Spleen (tissue), 11 donors: ENCODE data around the gene ARHGEF28. TPM values are rescaled to one million over a fixed set of nuclear protein-coding genes. Genes with fewer than 3 reads are reported as not detected.

Source experiments
- DNase-seq: peaks from one replicate; pipeline ENCODE4 v3.0.0-alpha.2; 2020
- H3K27ac ChIP-seq, 8 donors: fragments of 200-600 bp; sonication (generic) in 7 of 8; 1 replicate in 4 of 8; 2 replicates in 4 of 8; pipeline versions ENCODE4 v1.5.0 to v1.8.0; 2016 to 2021; ENCODE audit warnings: inconsistent platforms in 4 of 8, mild to moderate bottlenecking in 4 of 8, moderate library complexity in 1 of 8
- H3K27me3 ChIP-seq, 7 donors: fragments of 200-600 bp; sonication (generic) in 6 of 7; replicated peaks in 1 of 7; 1 replicate in 4 of 7; 2 replicates in 3 of 7; pipeline versions ENCODE4 v1.5.0 to v1.8.0; 2016 to 2021; ENCODE audit warnings: inconsistent platforms in 3 of 7, mild to moderate bottlenecking in 1 of 7
- H3K36me3 ChIP-seq, 6 donors: fragments of 200-600 bp; sonication (generic) in 5 of 6; 1 replicate in 4 of 6; 2 replicates in 2 of 6; pipeline versions ENCODE4 v1.5.0 to v1.8.0; 2016 to 2021; ENCODE audit warnings: inconsistent platforms in 2 of 6
- H3K4me1 ChIP-seq, 6 donors: fragments of 200-600 bp; sonication (generic) in 5 of 6; 1 replicate in 3 of 6; 2 replicates in 3 of 6; pipeline versions ENCODE4 v1.5.0 to v1.8.0; 2016 to 2021; ENCODE audit warnings: inconsistent platforms in 3 of 6
- H3K4me3 ChIP-seq, 8 donors: fragments of 200-600 bp; sonication (generic) in 7 of 8; 1 replicate in 4 of 8; 2 replicates in 4 of 8; pipeline versions ENCODE4 v1.5.0 to v1.8.0; 2016 to 2021; ENCODE audit warnings: inconsistent platforms in 4 of 8, mild to moderate bottlenecking in 4 of 8, moderate library complexity in 2 of 8
- H3K9me3 ChIP-seq, 8 donors: fragments of 200-600 bp; sonication (generic) in 7 of 8; 1 replicate in 4 of 8; 2 replicates in 4 of 8; pipeline versions ENCODE4 v1.5.0 to v1.8.0; 2016 to 2021; ENCODE audit warnings: inconsistent platforms in 4 of 8
- POLR2A ChIP-seq, 3 donors: fragments of 450-650 bp; IDR thresholded peaks; one replicate each; pipeline ENCODE4 v1.5.1; 2017; ENCODE audit warnings: antibody characterized with exemption in 3 of 3, mild to moderate bottlenecking in 1 of 3
- POLR2AphosphoS5 ChIP-seq, 3 donors: sonication (generic); formaldehyde crosslinking; IDR thresholded peaks; one replicate each; pipeline ENCODE4 v1.5.1; 2017; ENCODE audit warnings: antibody characterized with exemption in 3 of 3
- WGBS, 5 donors: extraction: QIAGEN DNeasy Blood & Tissue Kit in 3 of 5; methylation state at CpG; one replicate each; pipeline versions ENCODE4 v1.1.5 to v1.1.7; 2013 to 2018; 5-methylcytosine and 5-hydroxymethylcytosine counted together
- intact Hi-C: fragments of 100-400 bp; cut with DNase I; formaldehyde crosslinking; loops from one replicate; pipeline ENCODE4 v1.15.0; 2023; ENCODE audit warnings: low total_unique reads
- polyA plus RNA-seq, 3 donors: library from polyadenylated mRNA; stranded (reverse); fragments of 200-250 nt; gene quantifications; one replicate each; pipeline ENCODE4 v1.2.1, GENCODE V29; 2013
- total RNA-seq, 7 donors: library from RNA; depleted of rRNA in 3 of 7; stranded (reverse); fragments of >200 nt in 3 of 7; fragmentation: NEBNext Ultra II Directional in 4 of 7; extraction: Animal tissue kit (Norgen Biotek cat#: 25700) in 4 of 7; gene quantifications; one replicate each; pipeline versions ENCODE4 v1.1.0 to v1.2.1, GENCODE V29; 2016 to 2021
- TF ChIP-seq, protein P1 (sequence below), 11 experiments: fragments of 200-600 bp in 7 of 11; fragments of 450-650 bp in 4 of 11; sonication (generic) in 4 of 11; IDR thresholded peaks in 8 of 11; conservative IDR thresholded peaks in 3 of 11; 1 replicate in 7 of 11; 2 replicates in 4 of 11; pipeline versions ENCODE4 v1.4.0 to v1.8.0; 2016 to 2021; ENCODE audit warnings: antibody characterized with exemption in 11 of 11, inconsistent platforms in 4 of 11, mild to moderate bottlenecking in 1 of 11
- donor health status: healthy with polysubstance abuse.
- donor health status: DM: no; HTN: no; CAD: no; lungs with moderate emphysema.
- donor health status: DM: no; HTN: no; CAD: no.
- donor health status: Bipolar disorder and iron deficiency.
- donor health status: healthy.
- donor health status: DM: no; HTN: no; CAD: no.
- donor health status: DM: yes; HTN: yes; CAD: no.

ARHGEF28 gene
- total and polyA plus RNA-seq, 10 donors, result 0.53 to 17.5 (median 8.8) TPM

DNA sequence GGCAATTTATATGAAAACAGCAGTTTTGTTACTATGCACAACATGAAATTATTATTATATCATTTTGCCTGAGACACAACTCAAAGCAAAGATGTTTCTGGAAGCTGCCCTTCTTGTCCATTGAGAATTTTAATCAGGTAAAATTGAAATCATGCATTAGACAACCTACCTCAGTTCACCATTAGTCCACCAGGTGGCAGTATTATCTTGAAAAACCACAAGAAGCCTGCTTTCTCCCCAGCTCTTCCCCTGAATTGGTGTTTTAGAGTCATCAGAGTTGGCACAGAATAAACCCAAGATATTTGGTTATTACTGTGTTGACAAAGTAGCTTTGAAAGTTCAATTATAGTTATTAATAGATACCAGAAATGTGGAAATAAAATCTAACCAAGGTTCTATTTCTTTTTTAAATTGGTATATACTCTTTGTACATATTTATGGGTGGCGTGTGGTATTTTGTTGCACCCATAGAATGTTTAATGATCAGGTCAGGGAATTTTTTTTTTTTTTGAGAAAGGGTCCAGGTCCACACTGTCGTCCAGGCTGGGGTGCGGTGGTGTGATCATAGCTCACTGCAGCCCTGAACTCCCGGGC is 34.8 kb upstream of the ARHGEF28 start:
- H3K9me3 ChIP-seq, result no peaks in the 10 kb centered on the region
- no peak overlapping the region for H3K27ac ChIP-seq
- H3K4me3 ChIP-seq, result no peak overlapping the region
- peaks cover 0 to 6% (median 0%) of the 10 kb centered on the region in 6 donors for H3K4me1 ChIP-seq
- DNase-seq, result no peak
- 53 to 66% (median 59%) methylated on average over 4 of the region's 4 CpGs for WGBS, 5 donors
- H3K36me3 ChIP-seq, result no peaks in the 10 kb centered on the region
- no peaks in the 10 kb centered on the region for H3K27me3 ChIP-seq
- intact Hi-C loops, result loop anchor here (2.0 kb wide), 1 partner anchor 202 kb away; no protein-coding TSS in a partner anchor
- TF ChIP-seq, protein P1, sequence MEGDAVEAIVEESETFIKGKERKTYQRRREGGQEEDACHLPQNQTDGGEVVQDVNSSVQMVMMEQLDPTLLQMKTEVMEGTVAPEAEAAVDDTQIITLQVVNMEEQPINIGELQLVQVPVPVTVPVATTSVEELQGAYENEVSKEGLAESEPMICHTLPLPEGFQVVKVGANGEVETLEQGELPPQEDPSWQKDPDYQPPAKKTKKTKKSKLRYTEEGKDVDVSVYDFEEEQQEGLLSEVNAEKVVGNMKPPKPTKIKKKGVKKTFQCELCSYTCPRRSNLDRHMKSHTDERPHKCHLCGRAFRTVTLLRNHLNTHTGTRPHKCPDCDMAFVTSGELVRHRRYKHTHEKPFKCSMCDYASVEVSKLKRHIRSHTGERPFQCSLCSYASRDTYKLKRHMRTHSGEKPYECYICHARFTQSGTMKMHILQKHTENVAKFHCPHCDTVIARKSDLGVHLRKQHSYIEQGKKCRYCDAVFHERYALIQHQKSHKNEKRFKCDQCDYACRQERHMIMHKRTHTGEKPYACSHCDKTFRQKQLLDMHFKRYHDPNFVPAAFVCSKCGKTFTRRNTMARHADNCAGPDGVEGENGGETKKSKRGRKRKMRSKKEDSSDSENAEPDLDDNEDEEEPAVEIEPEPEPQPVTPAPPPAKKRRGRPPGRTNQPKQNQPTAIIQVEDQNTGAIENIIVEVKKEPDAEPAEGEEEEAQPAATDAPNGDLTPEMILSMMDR (IDR thresholded peaks at IDR 0.05 in 8 of 11, conservative IDR thresholded peaks at IDR 0.05 in 3 of 11), result peak; percentile 75 to 90 (median 84)
- no peak for TF ChIP-seq POLR2A (IDR thresholded peaks at IDR 0.05)

DNA sequence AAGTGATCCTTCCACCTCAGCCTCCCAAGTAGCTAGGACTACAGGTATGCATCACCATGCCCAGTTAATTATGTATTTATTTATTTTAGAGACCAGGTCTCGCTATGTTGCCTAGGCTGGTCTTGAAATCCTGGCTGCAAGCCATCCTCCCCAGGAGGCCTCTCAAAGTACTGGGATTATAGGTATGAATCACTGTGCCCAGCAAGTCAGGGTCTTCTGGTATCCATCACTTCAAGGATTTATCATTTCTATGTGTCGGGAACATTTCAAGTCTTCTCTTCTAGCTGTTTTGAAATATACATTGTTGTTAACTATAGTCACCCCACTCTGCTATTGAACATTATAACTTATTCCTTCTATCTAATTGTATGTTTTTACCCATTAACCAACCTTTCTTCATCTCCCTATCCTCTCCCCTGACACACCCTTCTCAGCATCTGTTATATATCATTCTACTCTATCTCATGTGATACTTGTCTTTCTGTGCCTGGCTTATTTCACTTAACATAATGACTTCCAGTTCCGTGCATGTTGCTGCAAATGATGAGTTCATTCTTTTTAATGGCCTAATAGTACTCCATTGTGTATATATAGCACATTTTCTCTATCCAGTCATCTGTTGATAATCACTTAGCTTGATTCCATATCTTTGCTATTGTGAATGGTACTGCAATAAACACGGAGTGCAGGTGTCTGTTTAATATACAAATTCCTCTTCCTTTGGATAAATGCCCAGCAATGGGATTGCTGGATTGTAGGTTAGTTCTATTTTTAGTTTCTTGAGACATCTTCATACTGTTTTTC is 34.1 kb upstream of the ARHGEF28 start:
- intact Hi-C loops, result loop anchor here (2.0 kb wide), 1 partner anchor 201 kb away; no protein-coding TSS in a partner anchor

DNA sequence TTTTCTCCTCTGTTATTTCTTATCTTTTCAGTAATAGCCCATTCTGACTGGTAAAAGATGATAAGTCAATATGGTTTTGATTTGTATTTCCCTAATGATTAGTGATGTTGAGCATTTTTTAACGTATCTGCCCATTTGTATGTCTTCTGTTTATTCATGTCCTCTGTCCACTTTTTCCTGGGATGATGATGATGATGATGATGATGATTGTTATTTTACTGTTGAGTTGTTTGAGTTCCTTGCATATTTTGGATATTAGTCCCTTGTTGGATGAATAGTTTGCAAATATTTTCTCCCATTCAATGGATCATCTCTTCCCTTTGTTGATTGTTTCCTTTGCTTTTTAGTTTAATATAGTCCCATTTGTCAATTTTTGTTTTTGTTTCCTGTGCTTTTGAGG is 33.4 kb upstream of the ARHGEF28 start:
- TF ChIP-seq, protein P1 (IDR thresholded peaks at IDR 0.05 in 8 of 11, conservative IDR thresholded peaks at IDR 0.05 in 3 of 11), result no peak
- no peak for TF ChIP-seq POLR2AphosphoS5 (IDR thresholded peaks at IDR 0.05)
- TF ChIP-seq POLR2A (IDR thresholded peaks at IDR 0.05), result no peak
- Histone ChIP-seq H3K4me3 (no peak overlapping the region), H3K4me1 (peaks cover 0 to 6% (median 0%) of the 10 kb centered on the region in 6 donors), H3K9me3 (no peaks in the 10 kb centered on the region), H3K36me3 (no peaks in the 10 kb centered on the region), H3K27ac (no peak overlapping the region), H3K27me3 (no peaks in the 10 kb centered on the region)
- WGBS, 5 donors, result 78 to 94% (median 85%) methylated on average over 1 of the region's 1 CpG
- no peak for DNase-seq
- intact Hi-C loops, result no loop called here

More for the DNA sequence above, 34.1 kb upstream of the ARHGEF28 start:
- DNase-seq, result no peak
- H3K27ac ChIP-seq, result no peak overlapping the region
- TF ChIP-seq, protein P1 (IDR thresholded peaks at IDR 0.05 in 8 of 11, conservative IDR thresholded peaks at IDR 0.05 in 3 of 11), result no peak
- TF ChIP-seq POLR2A (IDR thresholded peaks at IDR 0.05) (no peak), POLR2AphosphoS5 (IDR thresholded peaks at IDR 0.05) (no peak)
- no peaks in the 10 kb centered on the region for H3K36me3 ChIP-seq
- no peak overlapping the region for H3K4me3 ChIP-seq
- H3K4me1 ChIP-seq, result peaks cover 0 to 6% (median 0%) of the 10 kb centered on the region in 6 donors
- no peaks in the 10 kb centered on the region for H3K27me3 ChIP-seq
- WGBS, 5 donors, result 61 to 68% (median 65%) methylated on average over 4 of the region's 4 CpGs
- H3K9me3 ChIP-seq, result no peaks in the 10 kb centered on the region

DNA sequence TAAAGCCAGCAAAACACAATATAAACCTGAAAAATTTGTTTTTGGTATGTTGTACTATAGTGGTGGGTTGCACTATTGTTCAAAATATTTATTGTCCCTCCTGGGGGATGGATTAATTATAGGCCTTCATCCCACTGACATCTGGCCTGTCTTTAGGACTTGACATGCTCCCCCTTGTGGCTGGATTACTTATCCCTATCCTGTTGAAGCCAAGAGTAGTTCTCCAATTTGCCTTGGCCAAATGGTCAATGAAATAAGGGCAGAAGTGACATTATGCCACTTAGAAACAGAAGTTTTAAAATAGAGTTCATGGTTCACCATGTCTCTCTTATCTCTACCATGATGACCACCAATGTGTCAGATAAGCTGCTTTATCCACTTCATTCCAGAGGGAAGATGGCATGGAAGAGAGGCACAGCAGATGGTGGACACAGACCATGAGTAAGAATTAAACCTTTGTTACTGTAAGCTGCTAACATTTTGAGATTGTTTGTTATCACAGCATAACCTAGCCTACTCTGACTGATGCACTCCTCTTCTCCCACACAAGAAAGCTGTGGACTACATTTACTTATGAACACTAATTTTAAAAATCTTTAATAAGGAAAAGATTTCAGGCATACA is 29.2 kb upstream of the ARHGEF28 start:
- no peaks in the 10 kb centered on the region for H3K4me1 ChIP-seq
- H3K27me3 ChIP-seq, result no peaks in the 10 kb centered on the region
- TF ChIP-seq POLR2A (IDR thresholded peaks at IDR 0.05) (no peak), POLR2AphosphoS5 (IDR thresholded peaks at IDR 0.05) (no peak)
- TF ChIP-seq, protein P1 (IDR thresholded peaks at IDR 0.05 in 8 of 11, conservative IDR thresholded peaks at IDR 0.05 in 3 of 11), result peak in 7 of 11 experiments; percentile 11 to 55 (median 50)
- no peak overlapping the region for H3K27ac ChIP-seq
- H3K36me3 ChIP-seq, result no peaks in the 10 kb centered on the region
- DNase-seq, result no peak
- intact Hi-C loops, result no loop called here
- H3K9me3 ChIP-seq, result peaks cover 0 to 10% (median 7%) of the 10 kb centered on the region in 8 donors
- H3K4me3 ChIP-seq, result no peak overlapping the region
